ENCODE results near the gene SOX6.

- TF ChIP-seq EZH2 (IDR thresholded peaks at IDR 0.05; ENCODE audit: insufficient read depth, low read length) (no peak), CTCF (IDR thresholded peaks at IDR 0.05; ENCODE audit: insufficient read depth, low read depth, low read length) (no peak)
These were observed 399.1 kb downstream of the SOX6 start for GRCh38 chr11:15957234-15957633.

Measured in astrocyte (in vitro differentiated cells and primary cell).